Gastroesophageal sphincter (tissue), 4 donors: ENCODE data around the gene EFR3B. TPM values are rescaled to one million over a fixed set of nuclear protein-coding genes. Genes with fewer than 3 reads are reported as not detected.

ENCODE experiments used
- ATAC-seq: fragments of 150-250 bp; one replicate; pipeline ENCODE4 v1.9.1; 2016; ENCODE audit warnings: mild to moderate bottlenecking, moderate library complexity
- H3K27ac ChIP-seq, 4 donors: fragments of 200-600 bp; sonication (generic) in 3 of 4; 1 replicate in 3 of 4; 2 replicates in 1 of 4; pipeline ENCODE4 v1.5.1; 2016 to 2019
- H3K27me3 ChIP-seq: fragments of 200-600 bp; sonication (generic); one replicate; pipeline ENCODE4 v1.5.1; 2019
- H3K36me3 ChIP-seq, 2 donors: fragments of 200-600 bp; sonication (generic); one replicate each; pipeline ENCODE4 v1.5.1; 2019; ENCODE audit warnings: control low read depth in 1 of 2
- H3K4me1 ChIP-seq, 3 donors: fragments of 200-600 bp; sonication (generic); 1 replicate in 2 of 3; 2 replicates in 1 of 3; pipeline ENCODE4 v1.5.1; 2016 to 2019; ENCODE audit warnings: control low read depth in 2 of 3
- H3K4me3 ChIP-seq, 2 donors: fragments of 200-600 bp; sonication (generic); one replicate each; pipeline ENCODE4 v1.5.1; 2019; ENCODE audit warnings: mild to moderate bottlenecking in 1 of 2, moderate library complexity in 1 of 2
- H3K9me3 ChIP-seq, 3 donors: fragments of 200-600 bp; sonication (generic); one replicate each; pipeline ENCODE4 v1.5.1; 2017 to 2019; ENCODE audit warnings: control low read depth in 2 of 3
- EP300 ChIP-seq: sonication (generic); formaldehyde crosslinking; IDR thresholded peaks from one replicate; pipeline ENCODE4 v1.6.1; 2017; ENCODE audit warnings: antibody characterized with exemption, mild to moderate bottlenecking
- POLR2A ChIP-seq, 2 donors: fragments of 450-650 bp; IDR thresholded peaks; one replicate each; pipeline ENCODE4 v1.6.1; 2017; ENCODE audit warnings: antibody characterized with exemption in 2 of 2, mild to moderate bottlenecking in 2 of 2, moderate library complexity in 1 of 2
- POLR2AphosphoS5 ChIP-seq: sonication (generic); formaldehyde crosslinking; IDR thresholded peaks from one replicate; pipeline ENCODE4 v1.6.1; 2017; ENCODE audit warnings: antibody characterized with exemption
- WGBS, 2 donors: methylation state at CpG; one replicate each; pipeline ENCODE4 v1.1.5; 2018; ENCODE audit warnings: low coverage in 1 of 2; 5-methylcytosine and 5-hydroxymethylcytosine counted together
- total RNA-seq, 4 donors: library from RNA; depleted of rRNA; stranded (reverse); fragments of >200 nt; gene quantifications; one replicate each; pipeline ENCODE4 v1.1.0, GENCODE V29; 2016
- TF ChIP-seq, protein P1 (sequence below), 4 experiments: fragments of 200-600 bp in 2 of 4; fragments of 450-650 bp in 2 of 4; sonication (generic) in 1 of 4; IDR thresholded peaks; one replicate each; pipeline ENCODE4 v1.5.1; 2017 to 2019; ENCODE audit warnings: antibody characterized with exemption in 4 of 4, mild to moderate bottlenecking in 2 of 4, moderate library complexity in 2 of 4

The EFR3B gene
- total RNA-seq, 4 donors from 2014 or later = 0.67 to 2.4 (median 1.5) TPM

DNA sequence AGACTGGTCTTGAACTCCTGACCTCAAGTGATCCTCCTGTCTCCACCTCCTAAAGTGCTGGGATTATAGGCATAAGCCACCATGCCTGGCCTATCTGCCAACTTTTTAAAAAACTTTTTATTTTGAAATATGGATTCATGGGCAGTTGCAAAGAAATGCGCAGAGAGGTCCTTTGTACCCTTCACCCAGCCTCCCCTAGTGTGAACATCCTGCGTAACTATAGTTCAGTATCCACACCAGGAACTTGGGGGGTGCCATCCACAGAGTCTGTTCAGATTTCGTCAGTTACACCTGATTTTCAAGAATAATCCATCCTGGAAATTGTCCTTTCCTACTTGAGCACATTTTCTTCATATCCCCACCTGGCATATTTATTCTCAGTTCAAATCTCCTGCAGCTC lies 33.0 kb downstream of the EFR3B start:
- WGBS, 2 donors = 94 to 100% methylated on average over 1 to 3 of the region's 3 CpGs
- TF ChIP-seq POLR2AphosphoS5 = no peak
- TF ChIP-seq EP300 = no peak
- TF ChIP-seq, protein P1, sequence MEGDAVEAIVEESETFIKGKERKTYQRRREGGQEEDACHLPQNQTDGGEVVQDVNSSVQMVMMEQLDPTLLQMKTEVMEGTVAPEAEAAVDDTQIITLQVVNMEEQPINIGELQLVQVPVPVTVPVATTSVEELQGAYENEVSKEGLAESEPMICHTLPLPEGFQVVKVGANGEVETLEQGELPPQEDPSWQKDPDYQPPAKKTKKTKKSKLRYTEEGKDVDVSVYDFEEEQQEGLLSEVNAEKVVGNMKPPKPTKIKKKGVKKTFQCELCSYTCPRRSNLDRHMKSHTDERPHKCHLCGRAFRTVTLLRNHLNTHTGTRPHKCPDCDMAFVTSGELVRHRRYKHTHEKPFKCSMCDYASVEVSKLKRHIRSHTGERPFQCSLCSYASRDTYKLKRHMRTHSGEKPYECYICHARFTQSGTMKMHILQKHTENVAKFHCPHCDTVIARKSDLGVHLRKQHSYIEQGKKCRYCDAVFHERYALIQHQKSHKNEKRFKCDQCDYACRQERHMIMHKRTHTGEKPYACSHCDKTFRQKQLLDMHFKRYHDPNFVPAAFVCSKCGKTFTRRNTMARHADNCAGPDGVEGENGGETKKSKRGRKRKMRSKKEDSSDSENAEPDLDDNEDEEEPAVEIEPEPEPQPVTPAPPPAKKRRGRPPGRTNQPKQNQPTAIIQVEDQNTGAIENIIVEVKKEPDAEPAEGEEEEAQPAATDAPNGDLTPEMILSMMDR (IDR thresholded peaks at IDR 0.05) = no peak
- TF ChIP-seq POLR2A (IDR thresholded peaks at IDR 0.05) = no peak
- Histone ChIP-seq H3K4me1 (peaks cover 0 to 16% (median 3%) of the 10 kb centered on the region in 3 donors), H3K36me3 (no peaks in the 10 kb centered on the region), H3K4me3 (no peak overlapping the region), H3K27me3 (no peaks in the 10 kb centered on the region), H3K27ac (no peak overlapping the region), H3K9me3 (no peaks in the 10 kb centered on the region)
- ATAC-seq = no peak

DNA sequence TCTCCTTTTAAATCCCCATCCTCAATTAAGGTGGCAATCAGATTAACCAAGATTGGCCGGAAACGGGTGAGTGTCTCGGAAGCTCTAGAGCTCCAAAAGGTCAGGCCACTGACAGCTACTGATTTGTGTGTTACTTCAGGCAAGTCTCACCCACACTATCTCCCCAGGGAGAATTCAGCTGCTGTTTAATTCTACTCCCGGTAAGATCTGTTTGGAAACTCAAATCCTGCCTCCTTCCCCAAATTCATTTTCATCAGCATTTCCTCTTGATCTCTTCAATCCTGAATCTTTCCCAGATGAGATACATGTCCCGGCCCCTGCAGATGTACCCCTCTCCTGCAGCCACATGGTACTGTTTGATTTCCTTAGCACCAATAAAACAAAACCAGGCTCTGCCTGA lies 34.9 kb downstream of the EFR3B start:
- no peaks in the 10 kb centered on the region for H3K36me3 ChIP-seq
- H3K27me3 ChIP-seq = no peaks in the 10 kb centered on the region
- H3K27ac ChIP-seq = no peak overlapping the region
- H3K4me1 ChIP-seq = peaks cover 0 to 16% (median 3%) of the 10 kb centered on the region in 3 donors
- ATAC-seq = no peak
- WGBS, 2 donors = 50 to 60% methylated on average over 2 to 5 of the region's 5 CpGs
- no peak overlapping the region for H3K4me3 ChIP-seq
- TF ChIP-seq POLR2AphosphoS5 = no peak
- no peak for TF ChIP-seq EP300
- TF ChIP-seq POLR2A (IDR thresholded peaks at IDR 0.05) = no peak
- TF ChIP-seq, protein P1 (IDR thresholded peaks at IDR 0.05) = no peak
- H3K9me3 ChIP-seq = no peaks in the 10 kb centered on the region

DNA sequence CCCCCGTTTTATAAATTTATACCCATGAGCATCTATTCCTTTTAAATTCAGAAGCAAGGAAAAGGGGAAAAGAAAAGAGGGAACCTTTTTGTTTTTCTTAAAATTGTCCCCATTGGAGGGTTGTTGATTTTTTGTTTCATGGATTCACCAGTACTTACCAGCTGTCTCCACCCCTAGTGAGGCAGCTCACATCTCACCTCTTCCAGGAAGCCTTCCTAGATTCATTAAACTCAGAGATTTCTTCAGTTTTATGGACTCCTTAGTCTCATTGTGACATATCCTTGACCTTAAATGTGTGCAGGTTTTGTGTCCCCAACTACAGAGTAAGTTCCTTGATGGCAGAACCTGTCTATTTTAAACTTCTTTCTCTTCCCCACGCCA lies 35.9 kb downstream of the EFR3B start:
- no peak for TF ChIP-seq POLR2AphosphoS5
- Histone ChIP-seq H3K27ac (peak overlapping the region in 3 of 4 donors; percentile 66 to 71 (median 71)), H3K4me3 (no peak overlapping the region), H3K4me1 (peaks cover 0 to 24% (median 3%) of the 10 kb centered on the region in 3 donors), H3K27me3 (no peaks in the 10 kb centered on the region), H3K9me3 (no peaks in the 10 kb centered on the region), H3K36me3 (no peaks in the 10 kb centered on the region)
- WGBS, 2 donors = 73 to 75% methylated on average over 1 to 2 of the region's 2 CpGs
- ATAC-seq = no peak

DNA sequence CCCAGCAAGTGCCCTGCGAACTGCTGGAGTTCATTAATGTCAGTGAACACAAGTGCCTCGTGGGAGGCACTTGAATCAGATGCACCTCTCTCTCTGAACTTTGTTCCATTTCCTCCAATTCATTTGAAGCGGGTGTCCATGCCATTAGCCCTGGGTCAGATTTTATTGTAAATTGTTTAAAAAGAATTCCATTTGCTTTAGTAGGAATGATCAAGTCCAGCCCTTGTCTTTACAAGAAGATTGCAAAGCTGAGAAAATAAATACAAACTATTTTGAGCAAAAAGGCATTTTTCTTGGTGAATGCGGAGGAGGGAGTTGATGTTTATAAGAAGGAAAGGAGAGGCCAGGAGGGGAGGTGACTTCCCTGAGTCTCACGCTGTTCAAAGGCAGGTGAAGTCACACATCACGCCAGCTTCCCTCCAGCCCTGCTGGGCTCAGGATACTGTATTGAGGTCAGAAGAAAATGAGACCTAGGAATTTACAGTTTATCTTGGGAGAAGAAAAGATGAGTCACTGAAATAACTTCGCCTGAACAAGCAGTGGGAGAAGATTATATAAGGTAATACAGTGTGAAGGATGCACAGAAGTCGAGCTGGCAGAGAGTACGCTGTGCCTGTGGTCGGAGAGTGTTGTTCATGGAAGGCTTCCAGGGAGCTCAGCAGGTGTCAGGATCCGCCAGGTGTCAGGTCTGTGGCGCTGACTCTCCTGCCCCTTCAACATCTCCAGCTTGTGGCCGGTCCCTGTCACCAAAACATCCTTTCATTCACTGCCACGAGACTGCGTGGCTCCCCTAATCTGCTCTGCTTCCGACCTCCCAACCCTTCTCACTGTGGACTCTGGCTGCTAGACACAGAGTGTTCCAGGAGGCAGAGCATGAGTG lies 36.5 kb downstream of the EFR3B start:
- 19% methylated on average over 7 to 15 of the region's 16 CpGs for WGBS, 2 donors
- ATAC-seq = peak; percentile 68

DNA sequence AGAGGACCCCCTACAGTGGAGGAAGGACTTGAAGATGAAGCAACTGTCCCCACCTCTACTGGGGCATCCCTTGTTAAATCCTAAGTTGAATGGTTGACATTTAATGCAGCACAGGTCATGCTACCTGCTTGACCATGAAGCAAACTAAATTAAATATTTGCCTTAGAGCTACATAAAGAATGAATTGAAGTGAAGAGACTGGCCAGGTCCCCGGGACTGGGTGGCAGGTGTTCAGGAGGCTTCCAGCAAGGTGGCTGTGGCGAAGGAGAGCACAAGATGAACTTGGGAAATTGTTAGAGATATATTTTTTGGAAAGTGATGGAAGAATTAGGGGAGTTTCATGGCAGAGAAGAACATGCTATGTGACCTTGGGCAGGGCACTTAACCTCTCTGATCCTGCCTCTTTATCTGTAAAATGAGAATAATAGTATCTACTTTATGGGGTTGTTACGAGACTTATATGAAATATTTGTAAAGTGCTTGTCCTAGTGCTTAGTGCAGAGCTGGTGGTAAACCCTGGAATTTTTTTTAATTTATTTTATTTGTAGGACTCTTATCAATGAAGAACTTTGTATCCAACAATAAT lies 37.3 kb downstream of the EFR3B start:
- TF ChIP-seq, protein P1 (IDR thresholded peaks at IDR 0.05) = no peak
- no peak for TF ChIP-seq POLR2AphosphoS5
- TF ChIP-seq POLR2A (IDR thresholded peaks at IDR 0.05) = no peak
- no peak for TF ChIP-seq EP300
- Histone ChIP-seq H3K27ac (peak overlapping the region in 3 of 4 donors; percentile 66 to 71 (median 71)), H3K27me3 (no peaks in the 10 kb centered on the region), H3K9me3 (no peaks in the 10 kb centered on the region), H3K4me1 (peaks cover 0 to 24% (median 3%) of the 10 kb centered on the region in 3 donors), H3K4me3 (no peak overlapping the region), H3K36me3 (no peaks in the 10 kb centered on the region)
- ATAC-seq = no peak
- 70 to 84% methylated on average over 1 to 3 of the region's 3 CpGs for WGBS, 2 donors

More for the DNA sequence above, 36.5 kb downstream of the EFR3B start:
- H3K36me3 ChIP-seq = no peaks in the 10 kb centered on the region
- H3K4me1 ChIP-seq = peaks cover 0 to 24% (median 3%) of the 10 kb centered on the region in 3 donors
- no peaks in the 10 kb centered on the region for H3K9me3 ChIP-seq
- H3K4me3 ChIP-seq = peak overlapping the region in 1 of 2 donors; percentile 12
- peak overlapping the region in 3 of 4 donors; percentile 66 to 71 (median 71) for H3K27ac ChIP-seq
- TF ChIP-seq EP300 (no peak), POLR2AphosphoS5 (peak; percentile 30)
- no peaks in the 10 kb centered on the region for H3K27me3 ChIP-seq
